Activated CD8-positive, alpha-beta memory T cell treated with anti-CD3 and anti-CD28 coated beads for 48 hours (primary cell): ENCODE data around the gene LRP4.
"Not testable (repeated sequence)": the region's sequence is repeated elsewhere in the genome, so short reads cannot be mapped to it uniquely, and the experiment has no call there.

Experiments
- DNase-seq, 3 experiments: peaks; one replicate each; pipeline ENCODE4 v3.0.0-alpha.2; 2020; ENCODE audit warnings: low read depth in 2 of 3, low spot score in 2 of 3

LRP4 gene

GRCh38 chr11:46927928-46928327, 9.6 kb upstream of the LRP4 start:
- DNase-seq, result not testable (repeated sequence)

GRCh38 chr11:46920755-46921154, 2.4 kb upstream of the LRP4 start:
- DNase-seq, result no peak

- no peak for DNase-seq
Measured at GRCh38 chr11:46918788-46919513, 601 bp upstream of the LRP4 start.

GRCh38 chr11:46917762-46918082, 628 bp downstream of the LRP4 start:
- no peak for DNase-seq

- DNase-seq, result no peak
Measured at GRCh38 chr11:46917109-46917761, 1.1 kb downstream of the LRP4 start.

- peak in 1 of 3 experiments; percentile 12 for DNase-seq
Measured at GRCh38 chr11:46916286-46917108, 1.9 kb downstream of the LRP4 start.

GRCh38 chr11:46914910-46915309, 3.4 kb downstream of the LRP4 start:
- DNase-seq, result no peak

GRCh38 chr11:46914363-46914762, 4.0 kb downstream of the LRP4 start:
- no peak for DNase-seq

GRCh38 chr11:46913484-46913883, 4.9 kb downstream of the LRP4 start:
- no peak for DNase-seq

- DNase-seq, result no peak
Measured at GRCh38 chr11:46912526-46913150, 5.7 kb downstream of the LRP4 start.

GRCh38 chr11:46907606-46908005, 10.7 kb downstream of the LRP4 start:
- no peak for DNase-seq

GRCh38 chr11:46906609-46907041, 11.7 kb downstream of the LRP4 start:
- DNase-seq, result no peak

GRCh38 chr11:46905806-46906205, 12.5 kb downstream of the LRP4 start:
- DNase-seq, result no peak

- no peak for DNase-seq
Measured at GRCh38 chr11:46903846-46904245, 14.5 kb downstream of the LRP4 start.

GRCh38 chr11:46902694-46903093, 15.7 kb downstream of the LRP4 start:
- DNase-seq, result no peak

GRCh38 chr11:46901156-46901555, 17.2 kb downstream of the LRP4 start:
- DNase-seq, result no peak

- DNase-seq, result no peak
Measured at GRCh38 chr11:46900091-46900746, 18.1 kb downstream of the LRP4 start.

GRCh38 chr11:46899501-46900025, 18.8 kb downstream of the LRP4 start:
- DNase-seq, result no peak

- no peak for DNase-seq
Measured at GRCh38 chr11:46898396-46899095, 19.8 kb downstream of the LRP4 start.

- DNase-seq, result no peak
Measured at GRCh38 chr11:46896719-46897406, 21.5 kb downstream of the LRP4 start.
